Adrenal gland (tissue), 5 donors: Measurements from ENCODE around the gene CASP9.

Experiments
- POLR2A ChIP-seq, 2 donors: fragments of 450-650 bp; IDR thresholded peaks; one replicate each; pipeline ENCODE4 v1.6.1; 2017; ENCODE audit warnings: antibody characterized with exemption in 2 of 2, mild to moderate bottlenecking in 2 of 2, moderate library complexity in 1 of 2
- TF ChIP-seq, protein P1 (sequence below), 6 experiments: fragments of 450-650 bp in 4 of 6; fragments of 200-600 bp in 2 of 6; sonication (generic) in 1 of 6; IDR thresholded peaks; 1 replicate in 5 of 6; 2 replicates in 1 of 6; pipeline versions ENCODE4 v1.5.1 to v1.8.0; 2016 to 2021; ENCODE audit warnings: antibody characterized with exemption in 6 of 6, mild to moderate bottlenecking in 2 of 6, moderate library complexity in 1 of 6
- donor health status: DM: no; HTN: no; CAD: no.

DNA sequence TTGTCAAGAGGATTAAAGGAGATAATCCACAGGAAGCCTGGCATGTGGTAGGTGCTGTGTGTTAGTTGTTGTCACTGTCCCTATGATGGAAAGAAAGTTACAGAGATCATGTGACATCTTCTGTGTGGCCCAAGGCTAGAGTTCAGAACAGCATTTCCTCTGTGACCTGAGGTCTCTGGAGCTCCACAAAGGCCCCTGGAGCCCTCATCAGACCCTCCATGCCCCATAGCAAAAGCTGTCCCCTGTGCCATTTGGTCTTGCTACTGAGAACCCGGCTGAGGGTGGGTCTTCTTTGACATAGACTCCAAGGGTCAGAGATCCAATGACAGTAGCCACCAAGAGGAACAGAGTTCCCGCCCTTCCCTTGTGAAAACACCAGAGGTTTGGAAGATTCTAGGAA is 40.0 kb downstream of the CASP9 start:
- no peak for TF ChIP-seq POLR2A (IDR thresholded peaks at IDR 0.05)
- TF ChIP-seq, protein P1, sequence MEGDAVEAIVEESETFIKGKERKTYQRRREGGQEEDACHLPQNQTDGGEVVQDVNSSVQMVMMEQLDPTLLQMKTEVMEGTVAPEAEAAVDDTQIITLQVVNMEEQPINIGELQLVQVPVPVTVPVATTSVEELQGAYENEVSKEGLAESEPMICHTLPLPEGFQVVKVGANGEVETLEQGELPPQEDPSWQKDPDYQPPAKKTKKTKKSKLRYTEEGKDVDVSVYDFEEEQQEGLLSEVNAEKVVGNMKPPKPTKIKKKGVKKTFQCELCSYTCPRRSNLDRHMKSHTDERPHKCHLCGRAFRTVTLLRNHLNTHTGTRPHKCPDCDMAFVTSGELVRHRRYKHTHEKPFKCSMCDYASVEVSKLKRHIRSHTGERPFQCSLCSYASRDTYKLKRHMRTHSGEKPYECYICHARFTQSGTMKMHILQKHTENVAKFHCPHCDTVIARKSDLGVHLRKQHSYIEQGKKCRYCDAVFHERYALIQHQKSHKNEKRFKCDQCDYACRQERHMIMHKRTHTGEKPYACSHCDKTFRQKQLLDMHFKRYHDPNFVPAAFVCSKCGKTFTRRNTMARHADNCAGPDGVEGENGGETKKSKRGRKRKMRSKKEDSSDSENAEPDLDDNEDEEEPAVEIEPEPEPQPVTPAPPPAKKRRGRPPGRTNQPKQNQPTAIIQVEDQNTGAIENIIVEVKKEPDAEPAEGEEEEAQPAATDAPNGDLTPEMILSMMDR (IDR thresholded peaks at IDR 0.05), result no peak
